NCI-H1930 (cell line): ENCODE measurements around the gene PRIM2.
"Not testable (repeated sequence)": the region's sequence is repeated elsewhere in the genome, so short reads cannot be mapped to it uniquely, and the experiment has no call there.

Experiments used
- DNase-seq, 2 experiments: peaks; one replicate each; lab custom pipeline; 2025; lab: John Stamatoyannopoulos, UW

PRIM2 gene

DNA sequence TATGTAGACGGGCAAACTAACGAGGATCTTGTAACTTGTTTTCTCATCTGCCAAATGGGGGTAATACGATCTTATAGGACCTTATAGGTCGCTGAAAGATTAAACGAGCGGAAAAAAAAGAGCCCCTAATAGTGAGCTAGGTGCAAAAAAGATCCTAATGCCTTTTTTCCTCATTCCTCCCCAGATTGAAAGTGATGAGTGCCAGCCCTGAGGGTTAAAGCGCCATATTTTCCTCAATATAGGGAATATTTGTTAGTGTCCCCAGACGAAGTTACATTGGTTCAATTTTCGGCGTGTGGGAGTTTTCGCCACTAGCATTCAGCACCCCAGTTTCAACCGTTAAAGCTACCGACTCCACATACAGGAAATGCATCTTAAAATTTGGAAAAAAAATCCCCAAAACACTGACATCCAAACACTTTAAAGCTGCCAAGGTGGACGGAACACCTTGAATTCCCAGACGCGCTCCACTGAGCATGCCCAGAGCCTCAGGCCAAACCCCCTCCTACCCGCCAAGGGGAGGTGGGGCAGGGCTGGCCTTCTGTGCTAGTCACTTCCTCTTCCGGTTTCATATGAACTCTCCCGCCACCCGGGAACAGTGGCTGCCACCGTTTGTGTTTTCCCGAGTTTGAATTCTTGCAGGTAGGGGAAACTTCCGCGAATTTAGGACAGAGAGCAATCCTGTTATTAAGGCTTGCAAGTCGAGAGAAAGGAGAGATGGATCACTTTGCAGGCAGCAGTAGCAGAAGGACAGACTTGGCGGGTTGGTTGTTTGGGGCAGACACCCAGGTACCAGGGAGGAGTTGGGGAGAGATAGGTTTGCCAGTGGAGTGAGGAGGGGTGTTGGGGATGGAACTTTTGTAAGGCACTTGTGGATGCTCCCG is at the start of gene PRIM2:
TSS of gene PRIM2 (plus strand) at position 571 of the 884 bp plus-strand sequence. CDS start 816 bp downstream, outside the sequence.
- peak; percentile 80 to 84 for DNase-seq

DNA sequence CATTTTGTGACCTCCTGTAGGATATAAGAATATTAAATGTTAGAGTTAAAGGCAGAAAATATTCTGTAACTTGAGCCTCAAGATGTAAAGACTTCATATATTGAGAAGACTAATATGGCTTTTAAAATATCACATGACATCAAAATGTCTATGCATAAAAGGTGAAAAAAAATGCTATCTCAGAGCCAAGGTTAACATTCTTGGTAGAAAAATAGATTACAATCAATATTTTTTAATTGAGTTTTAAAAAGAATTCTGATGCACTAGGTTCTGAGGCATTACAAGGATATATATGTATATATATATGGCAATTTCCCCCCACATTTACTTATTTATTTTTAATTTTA is 49.2 kb upstream of the PRIM2 start:
- DNase-seq: no peak

- DNase-seq: not testable (repeated sequence)
Measured at GRCh38 chr6:57274113-57274824, 43.2 kb upstream of the PRIM2 start.

- DNase-seq: no peak
Measured at GRCh38 chr6:57275384-57275783, 42.0 kb upstream of the PRIM2 start.

DNA sequence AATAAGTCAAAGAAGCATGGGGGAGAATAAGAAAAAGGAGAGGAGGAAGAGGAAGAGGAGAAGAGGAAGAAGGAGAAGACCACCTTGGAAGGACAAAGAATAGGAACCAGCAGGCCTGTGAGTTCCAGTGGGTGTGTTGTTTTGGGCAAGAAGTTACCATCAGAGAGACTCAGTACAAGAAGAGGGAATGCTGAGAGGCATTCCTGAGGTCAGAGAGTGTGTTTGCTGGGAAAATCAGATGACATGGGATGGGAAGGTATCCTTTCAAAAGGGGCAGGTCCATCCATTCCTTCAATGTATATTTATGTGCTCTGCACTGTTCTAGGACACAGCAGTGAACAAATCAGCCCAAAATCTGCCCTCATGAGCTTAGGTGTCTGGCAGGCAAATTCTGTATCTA is 40.5 kb upstream of the PRIM2 start:
- no peak for DNase-seq

GRCh38 chr6:57278570-57278969 is 38.9 kb upstream of the PRIM2 start:
- DNase-seq: no peak

- no peak for DNase-seq
Measured at GRCh38 chr6:57279013-57279412, 38.4 kb upstream of the PRIM2 start.

DNA sequence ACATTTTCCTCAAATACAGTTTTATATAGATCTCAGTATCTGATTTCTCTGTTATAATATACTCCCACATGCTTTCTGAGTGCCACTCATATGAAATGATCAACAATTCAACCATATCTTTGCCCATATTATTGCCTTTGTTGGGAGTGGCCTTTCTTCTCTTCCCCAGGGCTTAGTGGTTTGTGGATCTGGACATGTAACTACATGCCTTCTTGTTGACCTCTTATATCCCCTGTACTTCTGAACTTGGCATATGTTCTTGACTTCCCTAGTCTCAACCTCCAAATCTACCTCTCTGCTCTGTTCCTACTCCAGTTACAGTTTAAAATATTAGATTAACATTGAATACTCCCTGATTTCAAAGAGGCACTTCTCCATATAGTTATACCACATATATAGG is 34.3 kb upstream of the PRIM2 start:
- no peak for DNase-seq

DNA sequence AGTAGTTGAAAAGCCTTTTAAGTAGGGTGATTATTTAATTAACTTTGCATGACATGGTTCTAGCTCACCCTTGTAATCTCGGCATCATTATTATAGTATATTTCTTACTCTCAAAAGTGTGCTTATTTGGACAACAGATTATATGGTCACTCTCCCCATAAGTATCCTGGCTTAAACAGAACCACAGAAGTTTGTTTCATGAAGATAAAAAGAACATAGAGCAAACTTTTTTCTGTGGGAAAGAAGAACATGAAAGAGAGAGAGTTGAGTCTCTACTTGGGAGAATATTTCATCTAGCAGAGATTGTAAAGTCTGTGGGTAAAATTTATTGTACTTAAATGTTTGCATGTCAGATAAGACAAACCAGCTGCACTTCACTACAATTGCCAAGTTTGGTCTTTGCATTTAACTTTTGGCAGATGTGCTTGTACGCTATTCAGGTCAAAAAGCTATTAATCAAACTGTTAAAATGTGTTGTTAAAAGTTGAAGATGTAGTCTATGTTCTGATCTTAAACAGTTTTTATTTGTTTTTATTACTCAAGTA is 33.4 kb upstream of the PRIM2 start:
- no peak for DNase-seq

GRCh38 chr6:57288136-57288535 is 29.3 kb upstream of the PRIM2 start:
- DNase-seq: not testable (repeated sequence)

DNA sequence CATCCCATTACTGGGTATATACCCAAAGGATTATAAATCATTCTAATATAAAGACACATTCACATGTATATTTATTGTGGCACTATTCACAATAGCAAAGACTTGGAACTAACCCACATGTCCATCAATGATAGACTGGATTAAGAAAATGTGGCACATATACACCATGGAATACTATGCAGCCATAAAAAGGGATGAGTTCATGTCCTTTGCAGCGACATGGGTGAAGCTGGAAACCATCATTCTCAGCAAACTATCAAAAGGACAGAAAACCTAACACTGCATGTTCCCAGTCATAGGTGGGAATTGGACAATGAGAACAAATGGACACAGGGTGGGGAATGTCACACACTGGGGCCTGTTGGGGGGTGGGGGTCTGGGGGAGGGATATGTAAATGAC is 24.0 kb upstream of the PRIM2 start:
- not testable (repeated sequence) for DNase-seq

- no peak for DNase-seq
Measured at GRCh38 chr6:57294862-57295445, 22.5 kb upstream of the PRIM2 start.

GRCh38 chr6:57297505-57297904 is 19.9 kb upstream of the PRIM2 start:
- no peak for DNase-seq

DNA sequence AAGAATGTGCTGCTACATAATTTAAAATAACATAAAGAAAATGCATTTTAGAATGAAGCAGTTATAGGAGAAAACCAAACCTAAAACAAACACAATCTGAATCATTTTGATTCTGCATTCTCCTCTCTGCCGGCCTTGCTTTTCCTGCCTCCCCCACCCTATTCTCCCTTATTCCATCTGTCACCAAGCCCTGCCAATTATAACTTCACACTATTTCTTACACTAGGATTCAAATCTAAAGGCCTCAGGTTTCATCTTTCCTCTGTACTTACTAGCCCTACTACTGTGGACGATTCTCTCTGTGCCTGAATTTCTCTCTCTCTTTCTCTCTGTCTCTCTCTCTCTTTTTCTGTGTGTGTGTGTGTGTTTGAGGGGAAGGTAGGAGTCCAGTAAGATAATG is 18.7 kb upstream of the PRIM2 start:
- no peak for DNase-seq

- DNase-seq: no peak
Measured at GRCh38 chr6:57301757-57302156, 15.7 kb upstream of the PRIM2 start.

- no peak for DNase-seq
Measured at GRCh38 chr6:57302477-57302876, 15.0 kb upstream of the PRIM2 start.

- no peak for DNase-seq
Measured at GRCh38 chr6:57303931-57304681, 13.3 kb upstream of the PRIM2 start.

DNA sequence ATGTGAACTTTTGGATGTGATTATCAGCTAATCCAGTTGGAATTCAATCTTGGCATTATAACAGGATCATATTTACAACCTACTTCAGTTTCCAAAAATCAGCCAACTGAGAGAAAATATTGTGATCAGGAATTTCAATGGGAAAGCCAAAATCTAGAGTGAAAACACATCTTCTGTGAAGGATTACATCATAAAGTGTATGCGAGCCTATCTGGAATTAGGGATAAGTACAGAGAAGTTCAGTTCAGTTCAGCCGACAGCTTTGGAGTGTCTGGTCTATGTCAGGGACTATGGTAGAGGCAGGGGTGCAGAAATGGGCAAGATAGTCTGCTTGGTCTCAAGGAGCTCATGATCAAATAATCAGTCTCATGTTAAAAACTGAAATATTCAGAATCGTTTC is 12.3 kb upstream of the PRIM2 start:
- no peak for DNase-seq

DNA sequence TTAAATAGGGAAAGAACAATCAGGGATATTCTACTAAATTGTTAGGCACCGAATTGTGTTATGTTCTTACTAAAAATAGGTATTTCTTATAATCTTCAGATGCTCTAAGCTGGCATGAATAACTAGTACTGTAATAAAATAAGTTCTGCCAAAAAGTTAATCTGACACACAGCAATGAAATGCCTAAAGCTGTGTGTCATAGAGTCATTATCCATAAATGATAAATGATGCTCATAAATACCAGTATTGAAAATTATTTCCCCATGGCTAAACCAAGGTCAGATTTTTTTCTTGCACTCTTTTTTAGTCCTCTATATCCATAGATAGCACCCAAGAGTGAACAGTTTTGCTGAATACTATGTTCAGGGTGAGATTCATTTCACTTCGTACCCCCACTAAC is 11.7 kb upstream of the PRIM2 start:
- no peak for DNase-seq

DNA sequence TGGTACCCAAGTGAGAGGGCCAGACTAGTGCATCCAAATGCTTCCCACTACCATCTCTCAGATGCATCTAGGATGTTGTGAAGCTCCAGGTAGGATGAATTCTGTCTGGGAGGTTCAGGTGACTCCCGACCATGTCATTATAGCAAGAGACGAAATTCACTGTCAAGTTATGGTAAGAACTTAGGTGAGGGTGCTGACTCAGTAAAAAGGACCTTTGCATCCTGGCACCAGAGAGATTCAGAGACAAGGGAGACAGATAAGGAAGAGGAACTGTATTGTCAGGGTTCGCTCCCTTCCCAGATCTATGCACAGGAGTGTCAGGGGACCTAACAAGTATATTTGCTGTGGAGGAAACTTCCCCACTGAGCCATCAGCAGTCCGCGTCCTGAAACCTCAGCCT is 11.2 kb upstream of the PRIM2 start:
- DNase-seq: no peak

GRCh38 chr6:57307850-57308249 is 9.6 kb upstream of the PRIM2 start:
- DNase-seq: no peak

GRCh38 chr6:57308755-57309154 is 8.7 kb upstream of the PRIM2 start:
- DNase-seq: not testable (repeated sequence)
